Fibroblast of pulmonary artery (primary cell): ENCODE measurements around the gene HECA.

Experiments
- DNase-seq: peaks from one replicate; pipeline ENCODE4 v3.0.0-alpha.2; 2010; ENCODE audit warnings: low read depth
- H3K4me3 ChIP-seq: replicated peaks from 2 replicates; pipeline ENCODE4 v1.5.1; 2011; ENCODE audit warnings: low read depth, mild to moderate bottlenecking, control low read depth, low read length, moderate library complexity
- TF ChIP-seq, protein P1 (sequence below): IDR thresholded peaks from 2 replicates; pipeline ENCODE4 v1.5.1; 2011; ENCODE audit warnings: mild to moderate bottlenecking, control low read depth, low read length, inconsistent platforms; ENCODE audit errors: missing control alignments

The HECA gene

DNA sequence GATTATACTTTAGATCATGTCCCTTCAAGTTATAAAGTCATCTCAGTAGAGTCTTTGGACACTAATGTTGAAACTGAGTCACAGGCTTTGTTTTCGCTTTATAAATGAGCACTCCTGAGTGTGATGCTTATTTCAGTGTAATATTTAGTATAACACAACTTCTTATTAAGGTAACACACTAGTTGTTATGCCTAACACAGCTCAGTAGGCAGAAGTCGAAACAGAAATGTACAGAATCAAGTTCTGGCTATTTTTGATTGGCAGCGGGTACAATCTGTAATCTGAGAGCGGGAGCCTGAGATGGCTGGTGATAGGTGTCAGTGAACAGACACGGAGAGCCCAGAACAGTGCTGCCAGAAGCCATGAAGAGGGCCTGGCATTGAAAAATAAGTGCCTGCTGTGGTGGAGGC, 11.4 kb downstream of the HECA start:
- H3K4me3 ChIP-seq = no peak overlapping the region
- TF ChIP-seq, protein P1, sequence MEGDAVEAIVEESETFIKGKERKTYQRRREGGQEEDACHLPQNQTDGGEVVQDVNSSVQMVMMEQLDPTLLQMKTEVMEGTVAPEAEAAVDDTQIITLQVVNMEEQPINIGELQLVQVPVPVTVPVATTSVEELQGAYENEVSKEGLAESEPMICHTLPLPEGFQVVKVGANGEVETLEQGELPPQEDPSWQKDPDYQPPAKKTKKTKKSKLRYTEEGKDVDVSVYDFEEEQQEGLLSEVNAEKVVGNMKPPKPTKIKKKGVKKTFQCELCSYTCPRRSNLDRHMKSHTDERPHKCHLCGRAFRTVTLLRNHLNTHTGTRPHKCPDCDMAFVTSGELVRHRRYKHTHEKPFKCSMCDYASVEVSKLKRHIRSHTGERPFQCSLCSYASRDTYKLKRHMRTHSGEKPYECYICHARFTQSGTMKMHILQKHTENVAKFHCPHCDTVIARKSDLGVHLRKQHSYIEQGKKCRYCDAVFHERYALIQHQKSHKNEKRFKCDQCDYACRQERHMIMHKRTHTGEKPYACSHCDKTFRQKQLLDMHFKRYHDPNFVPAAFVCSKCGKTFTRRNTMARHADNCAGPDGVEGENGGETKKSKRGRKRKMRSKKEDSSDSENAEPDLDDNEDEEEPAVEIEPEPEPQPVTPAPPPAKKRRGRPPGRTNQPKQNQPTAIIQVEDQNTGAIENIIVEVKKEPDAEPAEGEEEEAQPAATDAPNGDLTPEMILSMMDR = no peak
- no peak for DNase-seq

DNA sequence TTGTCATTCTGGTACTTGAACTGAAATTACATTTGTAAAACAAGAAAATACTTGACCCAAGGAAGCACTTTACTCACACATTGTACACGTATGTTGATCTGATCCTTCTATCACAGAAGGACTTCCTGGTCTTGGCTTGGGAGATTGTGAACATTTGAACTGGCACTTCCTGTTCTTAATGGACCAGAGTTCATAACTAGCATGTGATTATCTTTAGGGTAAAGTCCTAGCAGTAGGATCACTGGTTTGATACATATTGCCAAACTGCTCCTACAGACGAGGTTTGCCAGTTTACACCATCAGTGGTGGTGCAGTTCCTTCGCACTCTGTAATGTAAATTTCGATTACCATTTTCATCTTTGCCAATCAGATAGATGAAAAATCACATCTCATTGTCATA, 12.7 kb downstream of the HECA start:
- DNase-seq = no peak
- H3K4me3 ChIP-seq = no peak overlapping the region
- TF ChIP-seq, protein P1 = no peak

DNA sequence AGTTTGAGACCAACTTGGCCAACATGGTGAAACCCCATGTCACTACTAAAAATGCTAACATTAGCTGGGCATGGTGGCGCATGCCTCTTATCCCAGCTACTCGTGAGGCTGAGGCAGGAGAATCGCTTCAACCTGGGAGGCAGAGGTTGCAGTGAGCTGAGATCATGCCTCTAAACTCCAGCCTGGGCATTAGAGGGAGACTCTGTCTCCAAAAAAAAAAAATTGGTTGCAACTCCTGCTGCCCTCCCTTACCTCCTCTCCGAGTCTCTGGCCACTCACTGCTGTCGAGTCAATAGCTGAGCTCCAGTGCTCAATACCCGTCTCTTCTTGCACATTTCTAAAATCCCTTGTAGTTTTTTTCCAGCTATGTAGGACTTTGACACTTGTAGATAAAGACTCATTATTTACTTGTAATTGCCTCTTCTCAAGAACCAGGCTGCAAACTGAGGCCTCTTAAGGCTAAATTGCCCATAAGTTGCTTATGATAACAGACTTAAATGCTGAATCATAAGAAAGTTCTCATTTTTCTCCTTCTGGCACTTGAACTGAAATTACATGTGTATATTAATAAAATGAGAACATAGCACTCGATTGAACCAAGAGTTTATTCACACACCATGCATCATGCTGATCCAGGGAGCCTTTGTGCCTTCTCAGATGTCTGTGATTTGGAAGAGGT, 13.8 kb downstream of the HECA start:
- TF ChIP-seq, protein P1 = no peak
- no peak for DNase-seq
- H3K4me3 ChIP-seq = no peak overlapping the region

DNA sequence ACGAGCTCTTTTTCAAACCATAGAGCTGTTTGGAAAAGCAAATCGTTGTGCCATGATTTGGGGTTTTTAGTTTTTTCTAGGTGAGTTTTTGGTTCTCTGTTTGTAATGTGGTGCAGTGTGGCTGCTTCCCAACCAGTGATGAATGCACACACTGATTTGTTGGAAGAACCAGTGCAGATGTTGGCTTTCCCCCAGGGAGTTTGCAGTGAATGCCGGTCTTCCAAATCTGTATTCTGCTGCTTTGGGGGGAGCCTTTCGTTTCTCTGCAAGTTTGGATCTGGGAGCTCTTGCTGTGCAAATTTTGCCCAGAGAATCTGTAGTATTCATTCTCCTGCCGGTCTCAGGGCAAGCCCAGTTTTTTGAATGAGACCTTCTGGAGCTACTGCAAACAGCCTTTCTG, 14.5 kb downstream of the HECA start:
- DNase-seq = no peak
- no peak overlapping the region for H3K4me3 ChIP-seq
- TF ChIP-seq, protein P1 = no peak

DNA sequence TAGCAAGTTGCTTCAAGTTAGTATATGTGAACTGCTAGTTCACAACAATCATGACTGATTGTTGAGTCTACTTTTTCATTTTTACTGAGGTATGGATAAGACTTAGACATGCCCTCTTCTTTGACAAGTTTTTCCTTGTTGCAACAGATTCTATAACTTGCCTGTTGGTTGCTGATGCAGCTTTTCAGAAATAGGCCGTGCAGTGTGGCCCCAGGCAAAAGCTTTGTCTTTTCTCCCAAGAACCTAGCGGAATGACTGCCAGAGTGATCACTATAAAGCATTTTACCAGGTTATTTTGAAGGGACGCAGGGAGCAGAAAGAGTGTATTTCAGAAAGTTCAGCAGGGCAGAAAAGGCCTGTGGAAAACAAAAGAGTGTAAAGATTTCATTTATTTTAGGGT, 16.0 kb downstream of the HECA start:
- no peak for DNase-seq
- TF ChIP-seq, protein P1 = no peak
- H3K4me3 ChIP-seq = no peak overlapping the region

DNA sequence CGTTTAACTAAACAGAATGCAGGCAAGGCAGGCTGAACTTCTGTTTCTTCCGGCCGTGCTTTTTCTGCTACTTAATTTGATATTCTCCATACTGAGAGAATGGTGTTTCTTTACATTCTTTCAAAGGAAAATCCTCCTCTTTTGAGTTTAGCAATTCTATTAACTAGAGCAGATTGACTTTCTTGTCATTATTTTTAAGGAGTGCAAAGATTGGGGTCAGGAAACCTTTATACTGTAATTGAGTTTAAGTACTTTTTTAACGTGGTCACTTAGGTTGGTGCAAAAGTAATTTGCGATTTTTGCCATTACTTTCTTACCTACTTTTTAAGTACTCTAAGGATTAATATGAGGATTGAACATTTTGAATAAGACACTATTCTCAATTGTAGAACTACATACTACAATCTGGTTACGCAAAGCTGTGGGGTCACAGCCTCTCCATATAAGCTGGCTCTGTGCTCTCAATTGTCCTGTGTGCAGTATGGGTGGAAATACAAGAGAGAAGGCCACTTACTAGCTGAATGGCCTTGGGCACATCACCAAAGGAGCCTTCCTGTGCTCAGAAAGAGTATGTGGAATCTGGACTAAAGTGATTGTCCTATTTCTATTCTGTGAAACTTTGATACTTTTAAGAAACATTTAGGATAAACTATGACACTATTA, 16.7 kb downstream of the HECA start:
- TF ChIP-seq, protein P1 = no peak
- H3K4me3 ChIP-seq = no peak overlapping the region
- no peak for DNase-seq
